ENCODE data around the gene DNM2. TPM values are rescaled to one million over a fixed set of nuclear protein-coding genes. Genes with fewer than 3 reads are reported as not detected.

Gene DNM2
- total and polyA plus RNA-seq, 9 of the 15 experiments (the other 6 are each of a cell fraction or from before 2014, with no cell fraction given) = 2.2 to 161 (median 72.6) TPM

- TF ChIP-seq KDM5B (IDR thresholded peaks at IDR 0.05; ENCODE audit: insufficient replicate concordance, low read depth, low read length) (no peak), PHF20 (IDR thresholded peaks at IDR 0.05; ENCODE audit: partially characterized antibody) (no peak), PHF21A (IDR thresholded peaks at IDR 0.05; ENCODE audit: borderline replicate concordance, low read depth) (no peak), CHD2 (IDR thresholded peaks at IDR 0.05; ENCODE audit: low read depth, low read length) (no peak), E2F3 (CRISPR knock-in tag; IDR thresholded peaks at IDR 0.05) (no peak), BMI1 (IDR thresholded peaks at IDR 0.05; ENCODE audit: low read length) (no peak), RNF219 (CRISPR knock-in tag; IDR thresholded peaks at IDR 0.05) (no peak), ZNF408 (CRISPR knock-in tag; IDR thresholded peaks at IDR 0.05; ENCODE audit: low read depth) (no peak), KDM2B (CRISPR knock-in tag; IDR thresholded peaks at IDR 0.05) (no peak), ELF1 (tag; IDR thresholded peaks at IDR 0.05) (no peak), MED1 (CRISPR knock-in tag; IDR thresholded peaks at IDR 0.05; ENCODE audit: borderline replicate concordance) (no peak), XRCC3 (IDR thresholded peaks at IDR 0.05) (no peak), ELF2 (CRISPR knock-in tag; IDR thresholded peaks at IDR 0.05) (peak; percentile 27; the same call in 1 of the 2 replicates), RREB1 (CRISPR knock-in tag; IDR thresholded peaks at IDR 0.05) (no peak), BACH1 (tag; IDR thresholded peaks at IDR 0.05) (no peak), ZNF431 (CRISPR knock-in tag; IDR thresholded peaks at IDR 0.05) (no peak), PHB2 (IDR thresholded peaks at IDR 0.05; ENCODE audit: low read depth) (no peak), ZNF436 (CRISPR knock-in tag; IDR thresholded peaks at IDR 0.05) (0 out of 2 replicates have a peak, but pooled peaks have one; percentile 19), ZNF696 (CRISPR knock-in tag; conservative IDR thresholded peaks at IDR 0.05) (no peak), RBM14 (IDR thresholded peaks at IDR 0.05; ENCODE audit: borderline replicate concordance, insufficient read depth, low read depth, low read length) (no peak)
- TF ChIP-seq, protein P1, sequence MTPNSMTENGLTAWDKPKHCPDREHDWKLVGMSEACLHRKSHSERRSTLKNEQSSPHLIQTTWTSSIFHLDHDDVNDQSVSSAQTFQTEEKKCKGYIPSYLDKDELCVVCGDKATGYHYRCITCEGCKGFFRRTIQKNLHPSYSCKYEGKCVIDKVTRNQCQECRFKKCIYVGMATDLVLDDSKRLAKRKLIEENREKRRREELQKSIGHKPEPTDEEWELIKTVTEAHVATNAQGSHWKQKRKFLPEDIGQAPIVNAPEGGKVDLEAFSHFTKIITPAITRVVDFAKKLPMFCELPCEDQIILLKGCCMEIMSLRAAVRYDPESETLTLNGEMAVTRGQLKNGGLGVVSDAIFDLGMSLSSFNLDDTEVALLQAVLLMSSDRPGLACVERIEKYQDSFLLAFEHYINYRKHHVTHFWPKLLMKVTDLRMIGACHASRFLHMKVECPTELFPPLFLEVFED (CRISPR knock-in tag; conservative IDR thresholded peaks at IDR 0.05) = 0 out of 2 replicates have a peak, but pooled peaks have one; percentile 44
Measured at GRCh38 chr19:10835089-10835753, 117.3 kb downstream of the DNM2 start (continued).
